DMS114 treated with DMSO at 0.1 percent for 48 hours (cell line): ENCODE measurements around the gene U2AF2.

Experiments used
- DNase-seq: peaks from one replicate; lab custom pipeline; 2025; ENCODE audit not compliant: unreplicated experiment; lab: John Stamatoyannopoulos, UW

The U2AF2 gene

DNA sequence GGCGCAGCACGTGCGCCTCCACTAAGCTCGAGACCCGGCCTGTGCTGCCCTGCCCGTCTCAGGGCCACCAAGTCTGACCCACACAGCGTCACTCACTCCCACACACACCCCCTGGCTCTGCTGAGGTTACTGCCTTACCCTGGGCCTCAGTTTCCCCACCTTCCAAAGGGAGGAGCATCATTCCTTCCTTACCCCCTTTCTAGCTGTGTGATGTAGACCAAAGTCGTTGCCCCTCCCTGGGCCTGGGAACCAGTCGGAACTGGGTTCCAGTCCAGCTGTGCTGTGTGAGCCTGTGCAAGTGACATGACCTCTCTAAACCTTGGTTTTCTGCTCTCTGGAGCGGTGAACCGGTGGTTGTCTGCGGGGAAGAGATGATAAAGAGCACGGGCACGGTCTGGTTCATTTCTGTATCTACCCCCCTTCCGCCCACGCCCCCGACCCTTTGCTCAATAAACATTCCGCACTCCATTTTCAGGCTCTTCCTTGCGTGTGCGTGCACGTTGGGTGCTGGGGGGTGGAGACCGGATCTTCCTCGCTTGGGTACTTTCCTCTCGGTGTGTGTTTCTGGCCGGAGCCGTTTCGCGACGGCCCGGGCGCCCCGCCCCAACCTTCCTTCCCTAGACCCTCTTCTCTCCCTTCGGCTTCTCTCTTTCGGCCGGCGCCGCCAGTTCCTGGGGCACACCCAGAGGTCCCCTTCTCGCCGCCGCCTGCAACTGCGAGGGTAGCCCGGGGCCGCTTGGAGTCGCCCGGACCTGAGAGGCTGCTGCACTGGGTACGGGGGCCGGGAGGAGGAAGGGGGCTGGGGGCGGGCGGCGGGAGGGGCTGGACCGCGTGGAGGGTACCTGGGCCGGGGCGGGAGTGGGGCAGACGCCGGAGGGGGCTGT lies 11.6 kb upstream of the U2AF2 start, which contains the start of gene ZNF581:
TSS of gene ZNF581 (plus strand) at position 647 of the 884 bp plus-strand sequence. CDS start 923 bp downstream, outside the sequence.
- peak; percentile 80 for DNase-seq

DNA sequence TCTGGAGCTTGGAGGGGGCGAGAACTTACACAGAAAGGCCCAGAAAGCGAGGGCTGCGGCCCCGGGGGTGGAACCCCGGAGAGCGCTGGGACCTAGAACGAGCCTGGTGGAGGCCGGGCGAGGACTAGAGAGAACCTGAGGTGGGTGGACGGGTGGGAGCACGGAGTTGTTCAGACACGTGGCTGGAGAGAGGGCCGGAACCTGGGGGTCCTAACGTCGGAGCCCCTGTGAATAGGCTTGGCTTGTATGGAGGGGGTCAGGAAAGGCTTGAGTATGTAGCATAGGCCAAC lies 11.0 kb upstream of the U2AF2 start:
- DNase-seq, result no peak

DNA sequence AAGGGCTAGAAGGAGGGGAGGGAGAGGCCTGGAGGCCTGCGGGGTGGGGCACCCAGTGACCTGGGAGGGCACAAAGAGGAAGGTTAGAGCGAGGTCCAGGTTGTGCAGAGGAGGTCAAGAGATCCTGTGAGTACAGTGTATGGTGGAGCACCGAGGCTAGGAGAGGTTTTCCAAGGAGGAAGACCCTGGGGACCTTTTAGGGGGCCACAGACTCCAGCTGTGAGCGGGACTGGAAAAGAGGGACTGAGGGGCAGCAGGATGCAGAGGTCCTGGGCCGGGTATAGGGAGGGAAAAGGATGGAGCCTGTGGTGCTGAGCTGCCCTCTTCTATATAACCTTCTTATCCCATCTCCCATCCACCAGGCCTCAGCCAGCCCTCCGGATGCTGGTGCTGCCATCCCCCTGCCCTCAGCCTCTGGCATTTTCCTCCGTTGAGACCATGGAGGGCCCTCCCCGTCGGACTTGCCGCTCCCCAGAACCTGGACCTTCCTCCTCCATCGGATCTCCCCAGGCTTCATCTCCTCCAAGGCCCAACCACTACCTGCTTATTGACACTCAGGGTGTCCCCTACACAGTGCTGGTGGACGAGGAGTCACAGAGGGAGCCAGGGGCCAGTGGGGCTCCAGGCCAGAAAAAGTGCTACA lies 10.5 kb upstream of the U2AF2 start:
- no peak for DNase-seq

DNA sequence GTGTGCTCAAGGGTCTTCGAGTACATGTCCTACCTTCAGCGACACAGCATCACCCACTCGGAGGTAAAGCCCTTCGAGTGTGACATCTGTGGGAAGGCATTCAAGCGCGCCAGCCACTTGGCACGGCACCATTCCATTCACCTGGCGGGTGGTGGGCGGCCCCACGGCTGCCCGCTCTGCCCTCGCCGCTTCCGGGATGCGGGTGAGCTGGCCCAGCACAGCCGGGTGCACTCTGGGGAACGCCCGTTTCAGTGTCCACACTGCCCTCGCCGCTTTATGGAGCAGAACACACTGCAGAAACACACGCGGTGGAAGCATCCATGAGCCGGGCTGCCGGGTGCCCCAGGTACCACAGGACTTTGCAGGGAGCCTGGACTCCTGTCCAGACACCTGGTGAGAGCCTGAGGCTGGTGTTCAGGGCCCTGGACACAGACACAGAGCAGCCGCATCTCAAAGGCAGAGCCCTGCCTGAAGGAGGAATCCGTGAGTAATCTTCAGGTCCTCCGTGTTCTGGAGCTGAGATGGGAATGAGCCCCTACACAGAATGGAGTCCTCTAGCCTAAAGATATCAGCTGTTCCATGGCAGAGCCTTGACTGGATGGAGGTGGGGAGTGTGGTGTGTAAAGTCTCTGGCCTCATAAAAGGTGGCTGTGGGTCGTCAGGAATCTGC lies 9.9 kb upstream of the U2AF2 start:
- no peak for DNase-seq

DNA sequence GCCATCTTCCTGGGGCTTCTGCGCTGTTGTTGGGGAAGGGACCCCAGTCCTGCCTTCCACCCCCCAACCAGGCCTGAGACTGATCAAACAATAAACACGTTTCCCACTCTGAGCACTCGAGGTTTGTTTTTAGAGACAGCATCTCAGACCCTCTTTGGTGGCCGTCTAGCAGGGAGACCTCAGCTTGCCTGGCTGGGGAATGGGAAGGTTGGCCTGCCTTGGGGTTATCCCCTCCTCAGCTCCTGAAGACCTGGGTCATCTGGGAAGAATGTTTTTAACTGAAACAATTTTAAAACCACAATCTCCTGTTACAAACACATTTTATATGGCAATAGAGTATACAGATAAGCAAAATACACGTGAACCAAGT lies 9.3 kb upstream of the U2AF2 start:
- DNase-seq, result no peak

DNA sequence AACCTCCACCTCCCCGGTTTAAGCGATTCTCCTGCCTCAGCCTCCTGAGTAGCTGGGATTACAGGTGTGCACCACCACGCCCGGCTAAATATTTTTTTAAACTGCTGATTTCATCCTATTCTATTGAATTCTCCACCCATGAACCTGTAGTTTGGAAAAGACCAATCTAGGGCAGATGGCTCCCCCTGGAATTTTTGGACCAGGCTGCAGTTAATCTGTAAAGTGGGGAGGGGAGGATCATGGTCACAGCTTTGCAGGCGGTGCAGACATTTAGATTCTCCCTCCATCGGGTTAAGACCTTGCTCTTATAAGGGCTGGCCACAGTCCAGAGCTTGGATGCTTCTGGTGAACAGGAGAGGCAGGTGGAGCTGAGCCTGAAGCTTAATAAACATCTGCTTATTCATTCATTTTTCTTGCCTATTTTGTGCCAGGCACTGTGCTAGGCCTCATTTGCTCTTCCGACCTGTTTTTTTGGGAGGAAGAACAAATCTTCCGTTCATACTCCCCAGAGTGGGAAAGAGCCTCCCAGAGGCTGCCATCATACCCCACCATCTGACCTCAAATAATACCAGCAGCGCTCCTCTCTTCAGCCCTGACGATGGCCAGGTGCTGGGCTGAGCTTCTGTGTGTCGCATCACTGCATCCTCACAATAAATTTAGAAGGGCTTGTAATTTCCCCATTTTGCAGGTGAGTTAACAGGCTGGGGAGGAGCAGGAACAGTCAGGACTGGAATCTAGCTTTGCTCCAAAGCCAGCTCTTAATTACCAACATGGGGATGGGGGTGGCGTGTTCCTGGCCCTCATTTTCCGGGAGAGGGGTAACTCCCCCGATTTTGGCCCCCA lies 7.7 kb upstream of the U2AF2 start:
- no peak for DNase-seq

DNA sequence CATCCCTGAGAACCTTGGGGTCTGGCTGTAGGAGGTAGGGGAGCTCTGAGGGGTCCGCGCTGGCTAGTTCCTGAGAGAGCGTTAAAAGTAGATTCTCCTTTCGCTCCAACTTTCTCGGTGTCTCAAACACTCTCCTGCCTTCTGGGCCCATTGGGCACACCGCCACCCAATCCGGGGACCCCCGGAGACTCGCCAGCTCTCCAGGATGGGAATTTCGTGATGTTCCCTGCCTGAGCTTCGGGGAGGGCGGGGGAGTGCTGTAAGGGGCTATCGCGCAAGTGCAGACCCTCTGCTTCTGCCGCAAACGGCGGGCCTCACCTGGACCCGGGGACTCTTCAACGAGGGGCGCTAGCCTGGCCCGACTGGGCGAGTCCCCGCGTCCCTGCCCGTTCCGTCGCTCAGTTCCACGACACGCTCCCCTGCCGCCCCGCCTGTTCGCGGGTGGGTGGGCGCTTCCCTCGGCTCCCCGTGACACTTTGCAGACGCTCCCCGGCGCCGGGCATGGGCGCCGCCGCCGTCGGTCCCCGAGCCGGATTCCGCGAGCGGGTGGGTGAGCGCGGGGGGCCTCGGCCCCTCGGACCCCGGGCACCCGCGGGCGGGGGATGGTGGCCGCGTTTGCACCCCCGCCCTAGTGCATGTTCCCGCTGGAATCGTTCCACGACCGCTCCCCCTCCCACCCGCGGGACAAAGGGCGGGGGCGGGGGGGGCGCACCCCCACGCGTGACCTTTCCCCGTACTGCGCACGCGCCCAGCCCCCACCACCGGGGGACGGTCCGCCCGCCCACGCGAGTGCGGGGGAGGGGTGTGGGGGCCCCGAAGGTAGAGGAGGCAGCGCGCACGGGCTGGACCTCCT lies 6.9 kb upstream of the U2AF2 start, which contains the start of gene CCDC106:
TSS of gene CCDC106 (plus strand) at position 481 of the 853 bp plus-strand sequence. CDS start 835 bp downstream, outside the sequence.
- DNase-seq, result peak; percentile 79

DNA sequence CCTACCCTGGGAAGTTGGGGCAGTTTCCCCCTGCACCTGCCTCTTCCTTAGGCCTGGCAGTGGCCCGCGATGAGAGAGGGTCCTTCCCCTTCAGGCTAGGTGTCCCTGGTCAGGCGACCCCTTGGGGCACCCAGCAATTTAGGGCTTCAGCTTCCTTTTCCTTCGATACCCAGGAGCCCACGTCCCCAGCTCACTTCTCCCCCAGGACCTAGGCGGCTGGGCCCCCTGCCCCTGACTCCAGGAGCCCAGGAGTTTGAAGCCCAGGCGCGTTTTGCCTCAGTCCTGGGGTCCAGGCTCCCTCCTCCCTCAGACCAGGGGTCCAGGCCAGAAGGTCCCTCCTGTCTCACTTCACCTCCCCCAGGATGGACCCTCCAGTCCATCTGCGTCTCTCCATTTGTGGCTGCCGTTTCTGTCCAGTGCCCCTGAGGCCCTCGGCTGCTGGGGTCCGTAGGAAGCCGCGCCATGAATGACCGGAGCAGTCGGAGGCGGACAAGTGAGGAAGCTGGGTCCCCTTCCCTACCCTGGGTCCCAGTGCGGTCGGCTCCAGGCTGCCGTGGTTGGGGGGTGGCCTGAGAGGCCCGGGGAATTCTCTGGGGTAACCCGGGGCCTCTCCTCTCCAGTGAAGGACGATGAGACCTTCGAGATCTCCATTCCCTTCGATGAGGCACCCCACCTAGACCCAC lies 6.1 kb upstream of the U2AF2 start:
- DNase-seq, result no peak

DNA sequence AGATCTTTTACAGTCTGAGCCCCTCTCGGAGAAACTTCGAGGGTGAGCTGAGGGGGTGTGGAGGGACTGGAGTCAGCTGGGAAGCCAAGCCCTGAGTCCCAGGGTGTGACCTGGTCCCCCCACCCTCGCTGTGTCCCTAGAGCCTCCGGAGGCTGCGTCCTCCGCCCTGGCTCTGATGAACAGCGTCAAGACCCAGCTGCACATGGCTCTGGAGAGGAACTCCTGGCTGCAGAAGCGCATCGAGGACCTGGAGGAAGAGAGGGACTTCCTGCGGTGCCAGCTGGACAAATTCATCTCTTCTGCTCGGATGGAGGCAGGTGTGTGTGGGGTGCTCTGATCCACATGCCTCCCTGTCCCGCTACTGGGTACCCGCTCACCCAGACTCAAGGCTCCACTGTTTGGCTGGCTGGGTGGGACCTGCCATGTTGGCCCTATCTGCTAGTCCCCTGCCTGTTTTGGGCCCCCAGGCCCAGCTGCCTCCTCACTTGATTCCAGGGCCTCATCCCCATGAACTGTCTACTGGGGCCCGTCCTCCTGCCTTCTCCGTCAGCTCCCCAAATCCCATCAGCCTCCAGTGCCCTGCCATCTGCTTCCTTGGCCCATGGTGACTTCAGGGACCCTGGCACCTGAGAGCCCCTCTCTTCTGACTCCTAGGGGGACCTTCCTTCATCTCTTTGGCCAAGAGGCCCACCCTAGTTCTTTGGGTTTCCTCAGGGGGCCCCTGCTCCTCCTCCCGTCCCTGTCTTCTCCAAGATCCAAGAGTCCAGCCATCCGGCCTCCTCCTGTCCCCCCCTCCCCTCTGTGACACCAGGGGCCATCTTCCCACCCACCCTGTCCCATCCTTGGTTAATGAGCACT lies 5.3 kb upstream of the U2AF2 start:
- no peak for DNase-seq

DNA sequence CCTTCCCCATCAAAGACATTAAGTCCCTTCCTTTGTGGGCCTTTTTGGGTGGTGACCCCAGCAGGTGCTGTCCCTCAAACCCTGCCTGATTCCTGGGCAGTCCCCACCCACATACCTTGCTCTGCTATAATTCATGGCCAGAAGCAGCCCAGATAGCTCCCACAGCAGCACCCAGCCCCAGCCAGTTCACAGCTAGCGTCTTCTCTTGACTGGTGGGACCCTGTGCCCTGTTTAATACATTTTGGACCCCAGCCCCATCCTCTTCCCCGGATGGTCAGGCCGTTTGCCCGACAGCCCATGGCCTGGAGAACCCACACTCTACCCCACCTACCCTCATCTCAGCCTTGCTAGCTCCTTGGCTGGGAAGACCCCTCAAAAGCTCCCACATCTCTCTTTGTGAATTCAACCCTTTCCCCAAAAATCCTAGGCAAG lies 4.7 kb upstream of the U2AF2 start:
- no peak for DNase-seq

DNA sequence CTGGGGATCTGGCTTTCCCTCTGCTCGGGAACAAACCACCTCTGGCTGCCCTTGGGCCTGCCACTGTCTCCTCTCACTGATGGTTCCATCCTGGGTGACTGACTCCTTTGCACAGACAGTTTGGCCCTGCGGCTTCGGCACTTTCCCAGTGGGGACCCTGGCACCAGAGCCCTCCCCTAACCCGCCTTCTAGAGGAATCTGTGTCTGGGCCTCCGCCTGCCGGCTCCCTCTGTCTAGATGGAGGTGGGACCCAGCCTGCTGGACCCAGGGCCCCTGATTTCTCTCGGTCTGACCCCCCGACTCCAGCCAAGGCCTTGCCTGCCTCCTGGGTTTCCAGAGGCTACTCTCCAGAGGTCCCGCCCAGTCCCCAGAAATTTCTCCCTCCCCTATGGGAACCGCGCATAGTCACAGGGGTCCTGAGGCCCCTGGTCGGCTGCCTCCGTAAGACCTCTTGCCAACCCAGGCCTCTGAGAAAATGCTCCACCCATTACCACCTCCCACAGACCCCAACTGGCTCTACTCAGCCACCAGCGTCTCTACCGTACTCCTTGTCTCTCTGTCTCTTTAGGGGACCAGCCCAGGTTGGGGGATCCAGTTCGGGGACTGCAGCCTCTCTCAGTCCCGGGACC lies 4.1 kb upstream of the U2AF2 start:
- DNase-seq, result no peak

DNA sequence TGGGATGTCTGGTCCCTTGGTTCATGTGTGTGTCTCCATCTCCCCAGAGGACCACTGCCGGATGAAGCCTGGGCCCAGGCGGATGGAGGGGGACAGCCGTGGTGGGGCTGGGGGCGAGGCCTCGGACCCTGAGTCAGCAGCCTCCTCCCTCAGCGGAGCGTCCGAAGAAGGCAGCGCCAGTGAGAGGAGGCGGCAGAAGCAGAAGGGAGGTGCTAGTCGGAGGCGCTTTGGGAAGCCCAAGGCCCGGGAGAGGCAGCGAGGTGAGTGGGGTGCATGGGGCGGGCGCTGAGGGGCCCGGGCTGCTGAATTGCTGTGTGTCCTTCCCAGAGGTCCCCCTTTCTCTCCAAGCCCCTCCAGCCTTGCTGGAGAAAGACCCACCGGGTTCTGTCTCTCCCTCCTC lies 3.6 kb upstream of the U2AF2 start:
- no peak for DNase-seq

DNA sequence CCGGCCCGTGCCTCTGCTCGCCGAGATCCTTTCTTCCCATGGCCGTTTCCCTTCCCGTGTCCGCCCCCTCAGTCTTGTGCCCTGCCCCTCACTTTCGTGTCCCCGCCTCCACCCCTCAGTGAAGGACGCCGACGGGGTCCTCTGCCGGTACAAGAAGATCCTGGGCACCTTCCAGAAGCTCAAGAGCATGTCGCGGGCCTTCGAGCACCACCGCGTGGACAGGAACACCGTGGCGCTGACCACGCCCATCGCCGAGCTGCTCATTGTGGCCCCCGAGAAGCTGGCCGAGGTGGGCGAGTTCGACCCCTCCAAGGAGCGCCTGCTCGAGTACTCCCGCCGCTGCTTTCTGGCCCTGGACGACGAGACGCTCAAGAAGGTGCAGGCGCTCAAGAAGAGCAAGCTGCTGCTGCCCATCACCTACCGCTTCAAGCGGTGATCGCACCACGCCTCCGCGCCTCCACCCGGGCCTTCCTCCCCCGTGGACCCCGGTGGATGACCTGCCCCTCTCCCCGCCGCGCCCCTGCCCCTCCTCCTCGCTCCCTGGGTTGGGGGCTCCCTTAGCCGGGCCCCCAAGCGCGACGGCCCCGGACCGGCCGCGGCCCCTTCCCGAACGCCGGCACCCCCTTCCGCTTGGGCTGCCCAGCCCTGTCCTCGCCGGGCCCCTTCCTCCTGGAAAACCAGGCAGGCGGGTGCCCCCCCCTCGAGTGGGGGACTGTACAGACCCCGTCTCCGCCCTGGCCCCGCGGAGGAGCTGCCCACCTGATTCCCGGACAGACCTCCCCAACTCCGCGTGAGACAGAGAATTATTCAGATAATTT lies 2.3 kb upstream of the U2AF2 start:
- no peak for DNase-seq

DNA sequence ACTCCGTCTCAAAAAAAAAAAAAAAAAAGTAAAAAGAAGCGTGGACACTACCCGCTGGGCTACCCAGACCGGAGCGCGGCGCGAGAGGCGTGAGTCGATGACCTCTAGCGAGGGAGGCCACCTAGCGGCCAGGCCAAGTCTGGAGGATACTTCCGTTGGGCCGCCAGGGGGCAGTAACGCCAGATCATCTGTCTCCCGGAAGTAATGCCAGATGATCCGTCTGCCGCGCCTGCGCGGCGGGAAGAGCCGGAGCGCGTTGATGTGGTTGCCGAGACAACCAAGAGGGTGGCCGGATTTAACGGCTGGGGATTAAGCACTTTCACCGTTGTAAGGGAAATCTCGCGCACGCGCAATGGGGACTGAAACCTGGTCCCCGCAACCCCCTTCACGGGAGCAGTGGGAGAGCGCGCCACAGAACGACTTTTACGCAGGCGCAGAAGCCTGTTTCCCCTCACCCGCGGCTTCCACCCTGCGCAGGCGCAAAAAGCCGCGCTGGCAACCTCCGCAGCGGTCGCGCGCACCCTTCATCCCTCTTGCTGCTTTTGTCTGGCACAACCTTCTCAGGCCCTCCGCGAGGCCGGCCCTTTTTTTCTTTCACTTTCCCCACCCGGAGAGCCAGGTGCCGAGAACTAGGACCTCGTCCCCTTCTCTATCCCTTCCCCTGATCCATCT lies 1.0 kb upstream of the U2AF2 start:
- peak; percentile 98 for DNase-seq

DNA sequence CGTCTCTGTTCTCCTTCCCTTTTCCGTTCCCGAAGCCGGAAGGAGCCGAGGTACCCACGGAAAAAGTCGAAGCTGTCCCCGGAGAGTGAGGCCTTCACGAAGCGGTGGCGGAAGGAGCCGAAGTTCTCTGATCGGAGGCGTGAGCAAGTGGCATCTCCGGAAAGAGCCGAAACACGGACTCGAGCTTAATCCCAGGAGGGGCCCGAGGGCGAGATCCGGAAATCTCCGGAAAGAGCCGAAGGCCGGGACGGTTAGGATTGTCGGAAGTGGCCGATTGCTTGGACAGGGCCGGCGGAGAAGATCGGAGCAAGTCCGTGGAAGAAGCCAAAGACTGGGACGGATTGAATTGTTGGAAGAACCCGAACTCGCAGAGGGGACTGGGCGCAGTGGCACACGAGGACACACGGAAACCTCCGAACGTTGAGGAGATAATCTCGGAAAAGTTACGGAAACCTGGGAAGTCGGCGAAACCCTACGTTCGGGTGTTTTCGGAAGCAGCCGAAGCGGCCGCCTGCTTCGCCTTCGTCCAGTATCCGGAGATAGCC lies 440 bp upstream of the U2AF2 start:
- peak; percentile 99 for DNase-seq

DNA sequence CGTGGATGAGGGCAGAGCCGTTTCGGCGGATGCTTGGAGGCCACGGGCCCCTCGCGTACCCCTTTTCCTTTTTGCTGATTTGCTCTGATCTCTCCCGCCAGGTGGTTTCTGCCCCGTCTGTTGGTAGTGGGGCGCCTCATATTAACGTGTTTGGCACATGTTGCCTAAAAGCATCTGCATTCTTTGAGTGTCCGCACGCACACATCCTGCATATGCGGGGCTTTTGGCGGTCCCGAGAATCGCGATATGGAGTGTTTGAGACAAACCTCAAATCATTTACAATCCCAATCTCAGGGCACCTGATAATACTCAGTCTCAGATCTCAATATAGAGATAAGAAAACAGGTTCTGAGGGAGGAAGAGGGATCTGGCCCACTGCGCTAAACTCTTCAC lies 809 bp downstream of the U2AF2 start:
- DNase-seq, result no peak

DNA sequence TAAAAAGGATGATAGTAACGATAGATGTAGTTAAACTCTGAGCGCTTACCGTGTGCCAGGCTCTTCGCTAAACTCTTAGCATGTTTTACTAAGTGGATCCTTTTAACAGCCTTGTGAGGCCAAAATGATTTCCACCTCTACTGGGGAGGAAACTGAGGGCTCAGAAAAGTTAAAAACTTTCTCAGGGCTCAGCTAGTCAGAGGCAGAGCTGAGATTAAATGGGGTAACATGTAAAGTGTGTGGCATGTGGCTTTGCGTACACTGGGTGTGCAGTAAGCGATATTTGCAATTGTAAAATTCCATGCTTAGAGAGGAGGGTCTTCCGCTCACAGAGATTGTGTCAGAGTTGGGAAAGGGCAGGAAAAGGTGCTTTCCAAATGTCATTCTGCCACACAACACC lies 1.7 kb downstream of the U2AF2 start:
- DNase-seq, result no peak
